WI38 (cell line): Measurements from ENCODE around the gene DLEC1.

Source experiments
- H3K4me3 ChIP-seq: 2 replicates; pipeline ENCODE4 v1.5.1; 2011; ENCODE audit warnings: low read depth, mild to moderate bottlenecking, control low read depth, low read length
- TF ChIP-seq, protein P1 (sequence below): IDR thresholded peaks from 2 replicates; pipeline ENCODE4 v1.5.1; 2012; ENCODE audit warnings: low read depth, mild to moderate bottlenecking, control low read depth, low read length

Gene DLEC1

DNA sequence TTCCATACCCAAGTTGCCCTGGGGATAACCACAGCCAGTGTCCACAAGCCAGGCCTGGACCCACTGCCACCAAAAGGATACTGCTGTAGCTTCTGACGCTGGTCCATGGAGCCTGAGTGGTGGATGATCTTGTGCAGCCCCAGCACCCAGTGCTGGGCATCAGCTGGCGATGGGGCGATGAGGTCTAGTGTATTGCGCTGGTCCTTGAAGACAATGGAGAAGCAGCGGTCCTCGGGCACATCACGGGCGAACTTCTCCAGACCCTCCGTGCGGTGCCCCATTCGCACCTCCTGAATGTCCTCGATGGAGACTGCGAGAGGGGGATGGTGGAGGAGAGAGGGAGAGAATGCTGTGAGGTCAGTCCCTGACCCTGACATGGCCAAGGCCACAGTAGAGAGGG, 22.6 kb upstream of the DLEC1 start:
- H3K4me3 ChIP-seq, result no peak overlapping the region
- TF ChIP-seq, protein P1, sequence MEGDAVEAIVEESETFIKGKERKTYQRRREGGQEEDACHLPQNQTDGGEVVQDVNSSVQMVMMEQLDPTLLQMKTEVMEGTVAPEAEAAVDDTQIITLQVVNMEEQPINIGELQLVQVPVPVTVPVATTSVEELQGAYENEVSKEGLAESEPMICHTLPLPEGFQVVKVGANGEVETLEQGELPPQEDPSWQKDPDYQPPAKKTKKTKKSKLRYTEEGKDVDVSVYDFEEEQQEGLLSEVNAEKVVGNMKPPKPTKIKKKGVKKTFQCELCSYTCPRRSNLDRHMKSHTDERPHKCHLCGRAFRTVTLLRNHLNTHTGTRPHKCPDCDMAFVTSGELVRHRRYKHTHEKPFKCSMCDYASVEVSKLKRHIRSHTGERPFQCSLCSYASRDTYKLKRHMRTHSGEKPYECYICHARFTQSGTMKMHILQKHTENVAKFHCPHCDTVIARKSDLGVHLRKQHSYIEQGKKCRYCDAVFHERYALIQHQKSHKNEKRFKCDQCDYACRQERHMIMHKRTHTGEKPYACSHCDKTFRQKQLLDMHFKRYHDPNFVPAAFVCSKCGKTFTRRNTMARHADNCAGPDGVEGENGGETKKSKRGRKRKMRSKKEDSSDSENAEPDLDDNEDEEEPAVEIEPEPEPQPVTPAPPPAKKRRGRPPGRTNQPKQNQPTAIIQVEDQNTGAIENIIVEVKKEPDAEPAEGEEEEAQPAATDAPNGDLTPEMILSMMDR, result no peak

- TF ChIP-seq, protein P1, result no peak
- H3K4me3 ChIP-seq, result no peak overlapping the region
Measured at GRCh38 chr3:38016847-38017444, 22.1 kb upstream of the DLEC1 start.

- TF ChIP-seq, protein P1, result no peak
- H3K4me3 ChIP-seq, result no peak overlapping the region
Measured at GRCh38 chr3:38017445-38018295, 21.3 kb upstream of the DLEC1 start.

- TF ChIP-seq, protein P1, result no peak
- H3K4me3 ChIP-seq, result no peak overlapping the region
Measured at GRCh38 chr3:38018296-38019266, 20.4 kb upstream of the DLEC1 start.

- no peak overlapping the region for H3K4me3 ChIP-seq
- TF ChIP-seq, protein P1, result no peak
Measured at GRCh38 chr3:38019658-38020341, 19.2 kb upstream of the DLEC1 start.

DNA sequence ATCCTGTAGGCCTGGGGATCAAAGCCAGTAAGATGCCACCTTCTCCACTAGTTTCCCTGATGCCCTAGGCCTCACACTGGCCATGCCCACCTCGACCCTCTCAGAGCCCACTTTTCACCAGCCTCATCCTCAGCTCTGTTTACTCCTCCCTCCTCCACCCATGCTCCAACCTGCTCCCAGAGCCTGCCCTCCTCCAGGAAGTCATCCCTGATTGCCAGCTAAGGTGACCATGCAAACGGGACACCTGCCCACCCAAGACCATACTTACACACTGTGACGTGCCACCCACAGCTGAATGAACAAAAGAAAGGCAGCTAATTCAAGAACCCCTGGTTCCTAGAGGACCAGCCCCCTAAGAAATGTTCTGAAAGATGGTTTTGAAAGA, 18.7 kb upstream of the DLEC1 start:
- no peak overlapping the region for H3K4me3 ChIP-seq
- TF ChIP-seq, protein P1, result no peak
